Cerebellar cortex (tissue), 1 donor: ENCODE results near the gene MYL3.
"Not testable (repeated sequence)": the region's sequence is repeated elsewhere in the genome, so short reads cannot be mapped to it uniquely, and the experiment has no call there.

ENCODE experiments used
- DNase-seq: peaks from one replicate; pipeline ENCODE4 v3.0.0-alpha.2; 2015; ENCODE audit warnings: low spot score

Gene MYL3

DNA sequence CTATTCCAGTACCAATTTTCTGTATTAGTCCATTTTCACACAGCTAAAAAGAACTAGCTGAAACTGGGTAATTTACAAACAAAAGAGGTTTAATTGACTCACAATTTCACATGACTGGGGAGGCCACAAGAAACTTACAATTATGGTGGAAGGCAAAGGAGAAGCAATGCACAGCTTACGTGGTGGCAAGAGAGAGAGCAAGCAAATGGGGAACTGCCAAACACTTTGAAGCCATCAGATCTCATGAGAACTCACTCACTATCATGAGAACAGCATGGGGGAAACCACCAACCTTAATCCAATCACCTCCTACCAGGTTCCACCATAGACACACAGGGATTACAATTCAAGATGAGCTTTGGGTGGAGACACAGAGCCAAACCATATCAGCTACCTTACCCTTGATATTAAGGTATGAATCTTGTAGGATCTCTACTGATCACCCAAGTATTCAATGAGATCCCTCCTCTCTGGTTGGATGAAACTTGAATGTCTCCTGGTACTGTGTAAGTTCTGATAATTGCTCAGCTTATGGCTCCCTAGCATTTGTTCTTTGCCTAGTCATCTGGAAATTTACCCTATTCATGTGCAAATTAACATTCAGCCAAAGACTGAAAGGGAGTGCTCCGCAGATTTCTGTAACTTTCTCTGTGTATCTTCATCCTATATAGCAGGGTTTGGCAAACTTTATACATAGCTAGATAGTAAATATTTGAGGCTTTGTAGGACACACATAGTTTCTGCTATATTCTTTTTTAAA, 38.9 kb downstream of the MYL3 start:
- DNase-seq: no peak

DNA sequence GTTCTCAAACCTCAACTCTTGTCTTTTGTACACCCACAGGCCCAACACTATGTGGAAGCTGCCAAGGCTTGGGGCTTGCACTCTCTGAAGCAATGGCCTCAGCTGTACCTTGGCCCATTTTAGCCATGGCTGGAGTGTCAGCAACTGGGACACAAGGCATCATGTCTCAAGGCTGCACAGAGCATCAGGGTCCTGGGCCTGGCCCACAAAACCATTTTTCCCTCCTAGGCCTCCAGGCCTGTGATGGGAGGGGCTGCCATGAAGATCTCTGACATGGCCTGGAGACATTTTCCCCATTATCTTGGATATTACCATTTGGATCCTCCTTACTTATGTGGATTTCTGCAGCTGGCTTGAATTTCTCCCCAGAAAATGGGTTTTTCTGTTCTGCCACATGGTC, 39.9 kb downstream of the MYL3 start:
- DNase-seq: not testable (repeated sequence)

DNA sequence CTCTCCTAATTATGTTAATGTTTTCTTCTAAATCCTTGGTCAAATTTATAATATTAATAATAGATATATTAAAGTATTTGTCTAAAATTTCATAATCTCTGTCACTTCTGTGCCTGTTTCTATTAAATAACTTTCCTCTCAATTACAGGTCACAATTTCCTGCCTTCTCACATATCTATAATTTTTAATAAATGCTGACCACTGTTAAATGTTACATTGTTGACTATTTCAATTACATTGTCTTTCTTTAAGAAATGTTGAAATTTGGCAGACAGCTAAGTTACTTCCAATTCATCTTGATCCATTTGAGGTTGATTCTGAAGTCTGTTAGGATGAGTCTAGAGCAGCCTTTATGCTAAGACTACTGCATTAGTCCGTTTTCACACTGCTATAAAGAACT, 41.7 kb downstream of the MYL3 start:
- no peak for DNase-seq

DNA sequence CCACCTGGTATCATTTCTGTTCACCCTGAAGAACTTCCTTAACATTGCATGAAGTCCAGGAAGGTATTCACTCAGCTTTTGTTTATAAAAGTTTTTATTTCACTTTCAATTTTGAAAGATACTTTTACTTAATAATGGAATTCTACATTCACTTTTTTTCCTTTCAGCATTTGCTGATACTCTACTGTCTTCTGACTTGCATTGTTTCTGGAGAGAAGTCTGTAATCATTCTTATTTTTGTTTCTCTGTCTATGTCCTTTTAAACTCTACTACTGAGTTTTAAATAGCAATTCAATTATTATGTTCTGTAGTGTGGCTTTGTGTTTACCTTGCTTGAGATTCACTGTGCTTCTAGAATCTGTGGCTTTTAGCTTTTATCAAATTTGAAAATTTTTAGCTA, 42.4 kb downstream of the MYL3 start:
- DNase-seq: no peak

DNA sequence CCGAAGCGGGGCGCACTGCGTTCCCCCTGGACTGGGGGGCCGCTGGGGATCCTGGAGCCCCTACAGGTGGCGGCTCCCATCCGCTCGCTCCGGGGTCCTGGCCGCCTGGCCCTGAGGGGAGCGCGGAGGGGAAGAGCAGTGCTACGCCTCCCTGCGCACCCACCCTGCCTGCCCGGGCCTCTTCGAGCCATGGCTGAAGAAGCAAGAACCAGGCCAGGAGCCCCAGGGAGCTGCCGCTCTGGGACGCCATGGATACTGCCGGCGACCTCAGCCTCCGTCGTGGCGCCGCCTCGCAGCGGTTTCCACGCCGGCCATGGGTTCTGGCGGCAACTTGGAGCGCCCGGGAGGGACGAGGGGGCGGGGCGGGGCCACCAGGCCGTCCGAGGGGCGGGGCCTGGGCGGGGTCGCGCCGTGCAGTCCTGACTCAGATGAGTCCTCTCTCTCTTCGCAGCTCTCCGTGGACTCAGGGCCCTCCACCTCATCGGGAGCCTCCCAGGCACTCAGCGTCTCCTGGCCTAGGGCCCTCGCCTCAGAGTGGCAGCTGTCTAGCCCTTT, 50.9 kb downstream of the MYL3 start:
- no peak for DNase-seq

DNA sequence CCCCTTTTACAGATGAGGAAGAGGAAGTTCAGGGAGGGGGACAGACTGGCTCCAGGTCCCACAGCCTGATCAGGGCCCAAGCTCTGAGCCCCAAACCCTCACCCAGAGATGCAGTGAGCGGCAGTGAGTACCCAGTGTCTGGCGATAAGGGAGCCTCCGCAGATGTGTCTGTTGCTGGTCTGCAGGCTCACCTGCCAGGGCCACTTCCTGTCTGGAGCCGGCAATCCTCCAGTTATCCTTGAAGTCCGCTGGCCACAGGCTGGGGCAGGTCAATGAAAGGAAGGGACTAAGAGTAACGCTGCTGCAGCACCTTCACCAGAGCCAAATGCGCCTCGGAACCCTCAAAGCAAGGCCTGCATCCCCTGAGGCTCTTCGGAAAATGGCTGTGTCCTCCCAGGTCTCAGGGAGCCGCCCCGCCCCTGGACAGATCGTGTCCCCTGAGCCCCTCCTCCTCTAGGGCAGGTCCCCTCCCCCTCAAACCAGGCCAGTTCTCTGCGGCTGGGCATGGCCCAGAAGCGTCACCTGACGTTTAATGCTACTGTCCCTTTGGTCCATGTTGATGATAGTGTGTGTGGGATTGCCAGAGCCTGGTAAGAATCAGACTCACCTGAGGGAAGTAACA, 51.5 kb downstream of the MYL3 start:
- DNase-seq: no peak

DNA sequence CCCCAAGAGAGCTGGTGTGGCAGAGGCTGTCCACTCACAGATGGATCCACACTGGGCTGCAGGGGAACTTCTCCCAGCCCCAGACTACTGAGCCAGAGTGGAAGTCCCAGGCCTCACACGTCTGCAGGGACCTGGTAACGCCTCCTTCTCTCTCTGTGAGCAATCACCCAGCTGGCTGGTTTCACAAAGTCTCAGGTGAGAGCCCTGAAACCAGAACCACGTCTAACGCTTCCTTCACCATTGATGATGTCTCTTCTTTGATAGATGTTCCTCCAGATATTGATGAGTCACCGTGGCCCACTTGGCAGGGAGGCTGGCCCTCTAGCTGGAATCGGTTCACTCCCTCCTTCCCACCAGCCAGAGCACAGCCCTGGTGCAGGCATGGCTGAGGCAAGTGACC, 54.5 kb downstream of the MYL3 start:
- DNase-seq: not testable (repeated sequence)
